Measurements from ENCODE around the gene MKLN1. TPM values are rescaled to one million over a fixed set of nuclear protein-coding genes. Genes with fewer than 3 reads are reported as not detected.
"Not testable (repeated sequence)": the region's sequence is repeated elsewhere in the genome, so short reads cannot be mapped to it uniquely, and the experiment has no call there.

Gene MKLN1
- total RNA-seq, 2 donors from 2014 or later, result 44.9 to 49.6 TPM

- Mint-ChIP-seq H3K36me3 (ENCODE audit: insufficient read depth in 2 of 2) (no peaks in the 10 kb centered on the region), H3K4me3 (no peak overlapping the region), H3K27me3 (ENCODE audit: low read depth) (no peaks in the 10 kb centered on the region), H3K9me3 (no peaks in the 10 kb centered on the region), H3K27ac (no peak overlapping the region), H3K4me1 (ENCODE audit: low read depth) (peaks cover 31% of the 10 kb centered on the region)
- ATAC-seq (replicated peaks in 1 of 2) (no peak), DNase-seq (no peak)
Observed at GRCh38 chr7:131497454-131497853, 169.8 kb downstream of the MKLN1 start.

GRCh38 chr7:131498237-131498885 lies 170.7 kb downstream of the MKLN1 start:
- Mint-ChIP-seq H3K27ac (no peak overlapping the region), H3K4me3 (no peak overlapping the region), H3K9me3 (no peaks in the 10 kb centered on the region), H3K27me3 (ENCODE audit: low read depth) (no peaks in the 10 kb centered on the region), H3K4me1 (ENCODE audit: low read depth) (peaks cover 39% of the 10 kb centered on the region), H3K36me3 (ENCODE audit: insufficient read depth in 2 of 2) (no peaks in the 10 kb centered on the region)
- ATAC-seq (replicated peaks in 1 of 2) (no peak), DNase-seq (no peak)

GRCh38 chr7:131499801-131500200 lies 172.1 kb downstream of the MKLN1 start:
- Mint-ChIP-seq H3K27me3 (ENCODE audit: low read depth) (no peaks in the 10 kb centered on the region), H3K4me1 (ENCODE audit: low read depth) (peaks cover 42% of the 10 kb centered on the region), H3K4me3 (no peak overlapping the region), H3K27ac (no peak overlapping the region), H3K9me3 (no peaks in the 10 kb centered on the region), H3K36me3 (ENCODE audit: insufficient read depth in 2 of 2) (no peaks in the 10 kb centered on the region)
- ATAC-seq (replicated peaks in 1 of 2) (peak; percentile 53 to 57), DNase-seq (no peak)

- Mint-ChIP-seq H3K4me1 (ENCODE audit: low read depth) (peaks cover 47% of the 10 kb centered on the region), H3K9me3 (no peaks in the 10 kb centered on the region), H3K27ac (no peak overlapping the region), H3K36me3 (ENCODE audit: insufficient read depth in 2 of 2) (no peaks in the 10 kb centered on the region), H3K27me3 (ENCODE audit: low read depth) (no peaks in the 10 kb centered on the region), H3K4me3 (no peak overlapping the region)
- DNase-seq (no peak), ATAC-seq (replicated peaks in 1 of 2) (no peak)
Observed at GRCh38 chr7:131500357-131500756, 172.7 kb downstream of the MKLN1 start.

GRCh38 chr7:131501422-131501821 lies 173.7 kb downstream of the MKLN1 start:
- Mint-ChIP-seq H3K4me3 (peak overlapping the region; percentile 40 to 62), H3K9me3 (no peaks in the 10 kb centered on the region), H3K36me3 (ENCODE audit: insufficient read depth in 2 of 2) (no peaks in the 10 kb centered on the region), H3K27ac (peak overlapping the region; percentile 67), H3K27me3 (ENCODE audit: low read depth) (no peaks in the 10 kb centered on the region), H3K4me1 (ENCODE audit: low read depth) (peaks cover 47% of the 10 kb centered on the region)
- DNase-seq, result peak; percentile 62 to 68
- ATAC-seq (replicated peaks in 1 of 2), result peak; percentile 95 to 96

- Mint-ChIP-seq H3K9me3 (no peaks in the 10 kb centered on the region), H3K36me3 (ENCODE audit: insufficient read depth in 2 of 2) (no peaks in the 10 kb centered on the region), H3K27me3 (ENCODE audit: low read depth) (no peaks in the 10 kb centered on the region), H3K4me1 (ENCODE audit: low read depth) (peaks cover 47% of the 10 kb centered on the region), H3K4me3 (no peak overlapping the region), H3K27ac (no peak overlapping the region)
- DNase-seq (no peak), ATAC-seq (replicated peaks in 1 of 2) (no peak)
Observed at GRCh38 chr7:131501930-131502685, 174.4 kb downstream of the MKLN1 start.

- no peaks in the 10 kb centered on the region for H3K36me3 Mint-ChIP-seq (ENCODE audit: insufficient read depth in 2 of 2)
- H3K27me3 Mint-ChIP-seq (ENCODE audit: low read depth), result peaks cover 5% of the 10 kb centered on the region
- DNase-seq (no peak), ATAC-seq (replicated peaks in 1 of 2) (no peak)
- peaks cover 51% of the 10 kb centered on the region for H3K4me1 Mint-ChIP-seq (ENCODE audit: low read depth)
- no peaks in the 10 kb centered on the region for H3K9me3 Mint-ChIP-seq
- H3K4me3 Mint-ChIP-seq, result no peak overlapping the region
- H3K27ac Mint-ChIP-seq, result no peak overlapping the region
Observed at GRCh38 chr7:131502810-131503508, 175.3 kb downstream of the MKLN1 start.

- Mint-ChIP-seq H3K27me3 (ENCODE audit: low read depth) (peaks cover 12% of the 10 kb centered on the region), H3K27ac (no peak overlapping the region)
- ATAC-seq (replicated peaks in 1 of 2), result no peak
Observed at GRCh38 chr7:131503639-131504038, 176.0 kb downstream of the MKLN1 start.

GRCh38 chr7:131504157-131504899 lies 176.7 kb downstream of the MKLN1 start:
- Mint-ChIP-seq H3K27ac (no peak overlapping the region), H3K4me3 (no peak overlapping the region), H3K4me1 (ENCODE audit: low read depth) (peaks cover 56% of the 10 kb centered on the region), H3K36me3 (ENCODE audit: insufficient read depth in 2 of 2) (no peaks in the 10 kb centered on the region), H3K27me3 (ENCODE audit: low read depth) (peaks cover 17% of the 10 kb centered on the region), H3K9me3 (no peaks in the 10 kb centered on the region)
- no peak for DNase-seq
- ATAC-seq (replicated peaks in 1 of 2), result no peak

More at GRCh38 chr7:131503639-131504038, 176.0 kb downstream of the MKLN1 start:
- H3K4me1 Mint-ChIP-seq (ENCODE audit: low read depth), result peaks cover 57% of the 10 kb centered on the region
- no peak for DNase-seq
- H3K9me3 Mint-ChIP-seq, result no peaks in the 10 kb centered on the region
- H3K4me3 Mint-ChIP-seq, result no peak overlapping the region
- H3K36me3 Mint-ChIP-seq (ENCODE audit: insufficient read depth in 2 of 2), result no peaks in the 10 kb centered on the region

- ATAC-seq (replicated peaks in 1 of 2); H3K36me3 Mint-ChIP-seq (ENCODE audit: insufficient read depth in 2 of 2); H3K27ac Mint-ChIP-seq; DNase-seq; H3K9me3 Mint-ChIP-seq; H3K4me3 Mint-ChIP-seq: not testable (repeated sequence)
- Mint-ChIP-seq H3K4me1 (ENCODE audit: low read depth) (peaks cover 48% of the 10 kb centered on the region), H3K27me3 (ENCODE audit: low read depth) (peaks cover 17% of the 10 kb centered on the region)
Observed at GRCh38 chr7:131505037-131505620, 177.5 kb downstream of the MKLN1 start.

GRCh38 chr7:131505636-131506557 lies 178.2 kb downstream of the MKLN1 start:
- ATAC-seq (replicated peaks in 1 of 2) (no peak), DNase-seq (no peak)
- Mint-ChIP-seq H3K36me3 (ENCODE audit: insufficient read depth in 2 of 2) (no peaks in the 10 kb centered on the region), H3K27ac (no peak overlapping the region), H3K4me3 (no peak overlapping the region), H3K4me1 (ENCODE audit: low read depth) (peaks cover 40% of the 10 kb centered on the region), H3K27me3 (ENCODE audit: low read depth) (peaks cover 17% of the 10 kb centered on the region), H3K9me3 (no peaks in the 10 kb centered on the region)

GRCh38 chr7:131506597-131506996 lies 178.9 kb downstream of the MKLN1 start:
- Mint-ChIP-seq H3K27me3 (ENCODE audit: low read depth) (peaks cover 17% of the 10 kb centered on the region), H3K36me3 (ENCODE audit: insufficient read depth in 2 of 2) (no peaks in the 10 kb centered on the region), H3K4me1 (ENCODE audit: low read depth) (peaks cover 33% of the 10 kb centered on the region), H3K27ac (no peak overlapping the region), H3K9me3 (no peaks in the 10 kb centered on the region), H3K4me3 (no peak overlapping the region)
- DNase-seq (no peak), ATAC-seq (replicated peaks in 1 of 2) (no peak)

Data from activated T-cell treated with anti-CD3 and anti-CD28 coated beads, Interleukin-2, amount 50 U/mL, for 72 hours (primary cell).